Measurements from ENCODE around the gene SLC38A11.

GRCh38 chr2:164984428-164984827, 29.1 kb upstream of the SLC38A11 start:
- TF ChIP-seq CTCF (conservative IDR thresholded peaks at IDR 0.05; ENCODE audit: low read depth in 2 of 2) (no peak), POLR2AphosphoS5 (IDR thresholded peaks at IDR 0.05; ENCODE audit: low read depth) (no peak), CREB1 (CRISPR knock-in tag; IDR thresholded peaks at IDR 0.05; ENCODE audit: low read depth) (no peak), EZH2 (IDR thresholded peaks at IDR 0.05; ENCODE audit: low read depth, unreplicated experiment) (no peak)
- TF ChIP-seq, protein P1, sequence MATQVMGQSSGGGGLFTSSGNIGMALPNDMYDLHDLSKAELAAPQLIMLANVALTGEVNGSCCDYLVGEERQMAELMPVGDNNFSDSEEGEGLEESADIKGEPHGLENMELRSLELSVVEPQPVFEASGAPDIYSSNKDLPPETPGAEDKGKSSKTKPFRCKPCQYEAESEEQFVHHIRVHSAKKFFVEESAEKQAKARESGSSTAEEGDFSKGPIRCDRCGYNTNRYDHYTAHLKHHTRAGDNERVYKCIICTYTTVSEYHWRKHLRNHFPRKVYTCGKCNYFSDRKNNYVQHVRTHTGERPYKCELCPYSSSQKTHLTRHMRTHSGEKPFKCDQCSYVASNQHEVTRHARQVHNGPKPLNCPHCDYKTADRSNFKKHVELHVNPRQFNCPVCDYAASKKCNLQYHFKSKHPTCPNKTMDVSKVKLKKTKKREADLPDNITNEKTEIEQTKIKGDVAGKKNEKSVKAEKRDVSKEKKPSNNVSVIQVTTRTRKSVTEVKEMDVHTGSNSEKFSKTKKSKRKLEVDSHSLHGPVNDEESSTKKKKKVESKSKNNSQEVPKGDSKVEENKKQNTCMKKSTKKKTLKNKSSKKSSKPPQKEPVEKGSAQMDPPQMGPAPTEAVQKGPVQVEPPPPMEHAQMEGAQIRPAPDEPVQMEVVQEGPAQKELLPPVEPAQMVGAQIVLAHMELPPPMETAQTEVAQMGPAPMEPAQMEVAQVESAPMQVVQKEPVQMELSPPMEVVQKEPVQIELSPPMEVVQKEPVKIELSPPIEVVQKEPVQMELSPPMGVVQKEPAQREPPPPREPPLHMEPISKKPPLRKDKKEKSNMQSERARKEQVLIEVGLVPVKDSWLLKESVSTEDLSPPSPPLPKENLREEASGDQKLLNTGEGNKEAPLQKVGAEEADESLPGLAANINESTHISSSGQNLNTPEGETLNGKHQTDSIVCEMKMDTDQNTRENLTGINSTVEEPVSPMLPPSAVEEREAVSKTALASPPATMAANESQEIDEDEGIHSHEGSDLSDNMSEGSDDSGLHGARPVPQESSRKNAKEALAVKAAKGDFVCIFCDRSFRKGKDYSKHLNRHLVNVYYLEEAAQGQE (IDR thresholded peaks at IDR 0.05; ENCODE audit: unreplicated experiment), result no peak

All from GM23338 (cell line).